ENCODE data around the gene GALNT18.

GALNT18 gene

DNA sequence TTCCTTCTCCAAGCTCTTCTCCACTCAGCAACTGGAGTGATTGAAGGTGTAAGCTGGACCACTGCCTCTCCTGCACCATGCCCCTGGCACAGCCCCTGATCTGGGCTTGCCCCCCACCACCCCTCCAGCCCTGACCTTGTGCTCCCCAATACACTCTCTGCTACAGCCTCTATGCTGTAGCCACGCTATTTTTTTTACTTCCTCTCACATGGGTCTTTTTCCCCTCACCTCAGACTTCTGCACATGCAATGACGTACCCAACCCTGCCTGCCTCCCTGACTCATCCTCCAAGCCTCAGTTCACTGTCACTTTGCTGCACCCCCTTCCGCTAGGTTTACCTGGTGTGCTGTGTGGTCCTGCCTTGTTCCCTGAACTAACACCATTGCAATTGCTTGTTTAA, 277.8 kb downstream of the GALNT18 start:
- no peaks in the 10 kb centered on the region for H3K36me3 ChIP-seq (ENCODE audit: control insufficient read depth in 2 of 2, insufficient read depth in 1 of 2, low read length in 2 of 2)
- no peaks in the 10 kb centered on the region for H3K4me1 ChIP-seq (ENCODE audit: control insufficient read depth, insufficient read depth, low read length)
- TF ChIP-seq ZFHX2 (tag by site-specific recombination; conservative IDR thresholded peaks at IDR 0.05), result no peak
- TF ChIP-seq ZNF184 (tag by site-specific recombination; IDR thresholded peaks at IDR 0.05), result no peak
- TF ChIP-seq ZNF335 (tag by site-specific recombination; conservative IDR thresholded peaks at IDR 0.05), result no peak
- no peak for TF ChIP-seq ZNF391 (tag by site-specific recombination; IDR thresholded peaks at IDR 0.05; ENCODE audit: borderline replicate concordance, low read depth)
- TF ChIP-seq ZNF549 (tag by site-specific recombination; IDR thresholded peaks at IDR 0.05), result no peak
- TF ChIP-seq ZNF548 (tag by site-specific recombination; IDR thresholded peaks at IDR 0.05), result no peak
- TF ChIP-seq ZFP69B (tag by site-specific recombination; IDR thresholded peaks at IDR 0.05), result no peak
- no peak for TF ChIP-seq ZNF324 (tag by site-specific recombination; IDR thresholded peaks at IDR 0.05)
- TF ChIP-seq, protein P1, sequence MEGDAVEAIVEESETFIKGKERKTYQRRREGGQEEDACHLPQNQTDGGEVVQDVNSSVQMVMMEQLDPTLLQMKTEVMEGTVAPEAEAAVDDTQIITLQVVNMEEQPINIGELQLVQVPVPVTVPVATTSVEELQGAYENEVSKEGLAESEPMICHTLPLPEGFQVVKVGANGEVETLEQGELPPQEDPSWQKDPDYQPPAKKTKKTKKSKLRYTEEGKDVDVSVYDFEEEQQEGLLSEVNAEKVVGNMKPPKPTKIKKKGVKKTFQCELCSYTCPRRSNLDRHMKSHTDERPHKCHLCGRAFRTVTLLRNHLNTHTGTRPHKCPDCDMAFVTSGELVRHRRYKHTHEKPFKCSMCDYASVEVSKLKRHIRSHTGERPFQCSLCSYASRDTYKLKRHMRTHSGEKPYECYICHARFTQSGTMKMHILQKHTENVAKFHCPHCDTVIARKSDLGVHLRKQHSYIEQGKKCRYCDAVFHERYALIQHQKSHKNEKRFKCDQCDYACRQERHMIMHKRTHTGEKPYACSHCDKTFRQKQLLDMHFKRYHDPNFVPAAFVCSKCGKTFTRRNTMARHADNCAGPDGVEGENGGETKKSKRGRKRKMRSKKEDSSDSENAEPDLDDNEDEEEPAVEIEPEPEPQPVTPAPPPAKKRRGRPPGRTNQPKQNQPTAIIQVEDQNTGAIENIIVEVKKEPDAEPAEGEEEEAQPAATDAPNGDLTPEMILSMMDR (tag by site-specific recombination; IDR thresholded peaks at IDR 0.05), result no peak
- TF ChIP-seq ZNF521 (tag by site-specific recombination; IDR thresholded peaks at IDR 0.05), result no peak
- TF ChIP-seq REPIN1 (tag by site-specific recombination; IDR thresholded peaks at IDR 0.05; ENCODE audit: low read depth), result no peak
- TF ChIP-seq, protein P2, sequence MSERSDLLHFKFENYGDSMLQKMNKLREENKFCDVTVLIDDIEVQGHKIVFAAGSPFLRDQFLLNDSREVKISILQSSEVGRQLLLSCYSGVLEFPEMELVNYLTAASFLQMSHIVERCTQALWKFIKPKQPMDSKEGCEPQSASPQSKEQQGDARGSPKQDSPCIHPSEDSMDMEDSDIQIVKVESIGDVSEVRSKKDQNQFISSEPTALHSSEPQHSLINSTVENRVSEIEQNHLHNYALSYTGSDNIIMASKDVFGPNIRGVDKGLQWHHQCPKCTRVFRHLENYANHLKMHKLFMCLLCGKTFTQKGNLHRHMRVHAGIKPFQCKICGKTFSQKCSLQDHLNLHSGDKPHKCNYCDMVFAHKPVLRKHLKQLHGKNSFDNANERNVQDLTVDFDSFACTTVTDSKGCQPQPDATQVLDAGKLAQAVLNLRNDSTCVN (tag by site-specific recombination; optimal IDR thresholded peaks at IDR 0.05), result no peak
- TF ChIP-seq, protein P3, sequence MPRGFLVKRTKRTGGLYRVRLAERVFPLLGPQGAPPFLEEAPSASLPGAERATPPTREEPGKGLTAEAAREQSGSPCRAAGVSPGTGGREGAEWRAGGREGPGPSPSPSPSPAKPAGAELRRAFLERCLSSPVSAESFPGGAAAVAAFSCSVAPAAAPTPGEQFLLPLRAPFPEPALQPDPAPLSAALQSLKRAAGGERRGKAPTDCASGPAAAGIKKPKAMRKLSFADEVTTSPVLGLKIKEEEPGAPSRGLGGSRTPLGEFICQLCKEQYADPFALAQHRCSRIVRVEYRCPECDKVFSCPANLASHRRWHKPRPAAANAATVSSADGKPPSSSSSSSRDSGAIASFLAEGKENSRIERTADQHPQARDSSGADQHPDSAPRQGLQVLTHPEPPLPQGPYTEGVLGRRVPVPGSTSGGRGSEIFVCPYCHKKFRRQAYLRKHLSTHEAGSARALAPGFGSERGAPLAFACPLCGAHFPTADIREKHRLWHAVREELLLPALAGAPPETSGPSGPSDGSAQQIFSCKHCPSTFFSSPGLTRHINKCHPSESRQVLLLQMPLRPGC (tag by site-specific recombination; IDR thresholded peaks at IDR 0.05), result no peak
- ChIA-PET CTCF (no interaction called here), POLR2A (no interaction called here)
- no peaks in the 10 kb centered on the region for H3K9me3 ChIP-seq (ENCODE audit: control insufficient read depth, insufficient read depth, low read depth, low read length)
- no peak overlapping the region for H3K4me3 ChIP-seq (ENCODE audit: low read depth, low read length)
- no peak overlapping the region for H3K27ac ChIP-seq (ENCODE audit: extremely low read depth, low read depth, low read length)

DNA sequence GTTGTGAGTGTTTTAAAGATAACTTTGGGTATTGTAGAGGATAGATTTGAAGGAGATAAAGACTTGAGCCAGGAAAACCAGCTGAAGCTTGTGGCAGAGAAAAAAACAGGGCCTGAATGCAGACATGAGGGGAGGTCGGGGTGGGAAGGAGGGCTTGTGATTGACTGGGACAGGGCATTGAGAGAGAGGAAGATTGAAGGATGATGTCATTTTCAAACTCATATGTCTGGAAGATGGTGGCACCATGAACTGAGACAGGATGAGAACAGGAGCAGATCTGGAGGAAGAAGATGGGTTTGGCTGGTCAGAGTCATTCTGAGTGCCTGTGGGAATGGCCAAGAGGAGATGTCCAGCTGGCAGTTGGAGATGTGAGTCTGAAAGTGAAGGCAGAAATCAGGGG, 283.5 kb downstream of the GALNT18 start:
- TF ChIP-seq ZNF677 (tag by site-specific recombination; IDR thresholded peaks at IDR 0.05), result no peak
- TF ChIP-seq, protein P4, sequence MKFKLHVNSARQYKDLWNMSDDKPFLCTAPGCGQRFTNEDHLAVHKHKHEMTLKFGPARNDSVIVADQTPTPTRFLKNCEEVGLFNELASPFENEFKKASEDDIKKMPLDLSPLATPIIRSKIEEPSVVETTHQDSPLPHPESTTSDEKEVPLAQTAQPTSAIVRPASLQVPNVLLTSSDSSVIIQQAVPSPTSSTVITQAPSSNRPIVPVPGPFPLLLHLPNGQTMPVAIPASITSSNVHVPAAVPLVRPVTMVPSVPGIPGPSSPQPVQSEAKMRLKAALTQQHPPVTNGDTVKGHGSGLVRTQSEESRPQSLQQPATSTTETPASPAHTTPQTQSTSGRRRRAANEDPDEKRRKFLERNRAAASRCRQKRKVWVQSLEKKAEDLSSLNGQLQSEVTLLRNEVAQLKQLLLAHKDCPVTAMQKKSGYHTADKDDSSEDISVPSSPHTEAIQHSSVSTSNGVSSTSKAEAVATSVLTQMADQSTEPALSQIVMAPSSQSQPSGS (tag by site-specific recombination; IDR thresholded peaks at IDR 0.05; ENCODE audit: low read depth), result peak; percentile 72
- CTCF ChIA-PET, result interaction anchor here (0.9 to 1.0 kb wide), 2 partner anchors 70 to 943 kb away, joined by 3 read pairs; no protein-coding TSS in a partner anchor
- POLR2A ChIA-PET, result no interaction called here
- Histone ChIP-seq H3K4me3 (ENCODE audit: low read depth, low read length) (no peak overlapping the region), H3K27ac (ENCODE audit: extremely low read depth, low read depth, low read length) (no peak overlapping the region), H3K4me1 (ENCODE audit: control insufficient read depth, insufficient read depth, low read length) (no peaks in the 10 kb centered on the region), H3K9me3 (ENCODE audit: control insufficient read depth, insufficient read depth, low read depth, low read length) (no peaks in the 10 kb centered on the region), H3K36me3 (ENCODE audit: control insufficient read depth in 2 of 2, insufficient read depth in 1 of 2, low read length in 2 of 2) (no peaks in the 10 kb centered on the region)

DNA sequence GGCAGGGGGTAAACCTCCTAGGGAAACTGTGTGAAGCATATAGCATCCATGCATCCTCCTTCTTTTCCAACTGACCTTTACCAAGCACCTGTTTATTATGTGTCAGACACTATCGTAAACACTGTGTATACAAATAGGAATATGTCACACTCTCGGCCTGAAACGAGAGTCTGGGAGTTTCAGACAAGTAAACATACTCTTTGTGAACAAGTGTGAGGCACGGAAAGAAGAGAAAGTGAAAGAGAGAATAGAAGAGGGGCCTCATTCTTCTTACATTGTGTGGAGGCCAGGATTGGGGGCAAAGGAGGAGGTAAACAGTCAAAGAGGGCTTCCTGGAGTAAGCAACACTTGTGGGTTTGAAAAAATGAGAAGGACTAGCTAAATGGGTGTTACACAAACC, 285.1 kb downstream of the GALNT18 start:
- no peaks in the 10 kb centered on the region for H3K9me3 ChIP-seq (ENCODE audit: control insufficient read depth, insufficient read depth, low read depth, low read length)
- ChIA-PET CTCF (no interaction called here), POLR2A (no interaction called here)
- H3K4me1 ChIP-seq (ENCODE audit: control insufficient read depth, insufficient read depth, low read length), result no peaks in the 10 kb centered on the region
- no peak overlapping the region for H3K27ac ChIP-seq (ENCODE audit: extremely low read depth, low read depth, low read length)
- no peak overlapping the region for H3K4me3 ChIP-seq (ENCODE audit: low read depth, low read length)
- H3K36me3 ChIP-seq (ENCODE audit: control insufficient read depth in 2 of 2, insufficient read depth in 1 of 2, low read length in 2 of 2), result no peaks in the 10 kb centered on the region
- no peak for TF ChIP-seq ZNF837 (tag by site-specific recombination; IDR thresholded peaks at IDR 0.05)
- TF ChIP-seq, protein P1 (tag by site-specific recombination; IDR thresholded peaks at IDR 0.05), result no peak
- TF ChIP-seq, protein P5, sequence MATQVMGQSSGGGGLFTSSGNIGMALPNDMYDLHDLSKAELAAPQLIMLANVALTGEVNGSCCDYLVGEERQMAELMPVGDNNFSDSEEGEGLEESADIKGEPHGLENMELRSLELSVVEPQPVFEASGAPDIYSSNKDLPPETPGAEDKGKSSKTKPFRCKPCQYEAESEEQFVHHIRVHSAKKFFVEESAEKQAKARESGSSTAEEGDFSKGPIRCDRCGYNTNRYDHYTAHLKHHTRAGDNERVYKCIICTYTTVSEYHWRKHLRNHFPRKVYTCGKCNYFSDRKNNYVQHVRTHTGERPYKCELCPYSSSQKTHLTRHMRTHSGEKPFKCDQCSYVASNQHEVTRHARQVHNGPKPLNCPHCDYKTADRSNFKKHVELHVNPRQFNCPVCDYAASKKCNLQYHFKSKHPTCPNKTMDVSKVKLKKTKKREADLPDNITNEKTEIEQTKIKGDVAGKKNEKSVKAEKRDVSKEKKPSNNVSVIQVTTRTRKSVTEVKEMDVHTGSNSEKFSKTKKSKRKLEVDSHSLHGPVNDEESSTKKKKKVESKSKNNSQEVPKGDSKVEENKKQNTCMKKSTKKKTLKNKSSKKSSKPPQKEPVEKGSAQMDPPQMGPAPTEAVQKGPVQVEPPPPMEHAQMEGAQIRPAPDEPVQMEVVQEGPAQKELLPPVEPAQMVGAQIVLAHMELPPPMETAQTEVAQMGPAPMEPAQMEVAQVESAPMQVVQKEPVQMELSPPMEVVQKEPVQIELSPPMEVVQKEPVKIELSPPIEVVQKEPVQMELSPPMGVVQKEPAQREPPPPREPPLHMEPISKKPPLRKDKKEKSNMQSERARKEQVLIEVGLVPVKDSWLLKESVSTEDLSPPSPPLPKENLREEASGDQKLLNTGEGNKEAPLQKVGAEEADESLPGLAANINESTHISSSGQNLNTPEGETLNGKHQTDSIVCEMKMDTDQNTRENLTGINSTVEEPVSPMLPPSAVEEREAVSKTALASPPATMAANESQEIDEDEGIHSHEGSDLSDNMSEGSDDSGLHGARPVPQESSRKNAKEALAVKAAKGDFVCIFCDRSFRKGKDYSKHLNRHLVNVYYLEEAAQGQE (tag by site-specific recombination; IDR thresholded peaks at IDR 0.05), result no peak
- TF ChIP-seq, protein P6, sequence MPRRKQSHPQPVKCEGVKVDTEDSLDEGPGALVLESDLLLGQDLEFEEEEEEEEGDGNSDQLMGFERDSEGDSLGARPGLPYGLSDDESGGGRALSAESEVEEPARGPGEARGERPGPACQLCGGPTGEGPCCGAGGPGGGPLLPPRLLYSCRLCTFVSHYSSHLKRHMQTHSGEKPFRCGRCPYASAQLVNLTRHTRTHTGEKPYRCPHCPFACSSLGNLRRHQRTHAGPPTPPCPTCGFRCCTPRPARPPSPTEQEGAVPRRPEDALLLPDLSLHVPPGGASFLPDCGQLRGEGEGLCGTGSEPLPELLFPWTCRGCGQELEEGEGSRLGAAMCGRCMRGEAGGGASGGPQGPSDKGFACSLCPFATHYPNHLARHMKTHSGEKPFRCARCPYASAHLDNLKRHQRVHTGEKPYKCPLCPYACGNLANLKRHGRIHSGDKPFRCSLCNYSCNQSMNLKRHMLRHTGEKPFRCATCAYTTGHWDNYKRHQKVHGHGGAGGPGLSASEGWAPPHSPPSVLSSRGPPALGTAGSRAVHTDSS (tag by site-specific recombination; IDR thresholded peaks at IDR 0.05), result no peak
- no peak for TF ChIP-seq ZNF324 (tag by site-specific recombination; IDR thresholded peaks at IDR 0.05)
